Osteocyte (in vitro differentiated cells): ENCODE results near the gene B3GALT6. TPM values are rescaled to one million over a fixed set of nuclear protein-coding genes. Genes with fewer than 3 reads are reported as not detected.

ENCODE experiments used
- DNase-seq: peaks from one replicate; pipeline ENCODE4 v3.0.0; 2021; ENCODE audit warnings: mixed read lengths; ENCODE audit not compliant: unreplicated experiment; ENCODE audit errors: extremely low spot score
- H3K27ac Mint-ChIP-seq: one replicate; pipeline ENCODE4 v1.8.0; 2021; ENCODE audit warnings: mild to moderate bottlenecking, mixed read lengths; ENCODE audit not compliant: unreplicated experiment
- H3K27me3 Mint-ChIP-seq: one replicate; pipeline ENCODE4 v1.8.0; 2021; ENCODE audit warnings: mixed read lengths; ENCODE audit not compliant: unreplicated experiment
- H3K36me3 Mint-ChIP-seq: one replicate; pipeline ENCODE4 v1.8.0; 2021; ENCODE audit warnings: mixed read lengths; ENCODE audit not compliant: unreplicated experiment
- H3K4me1 Mint-ChIP-seq: one replicate; pipeline ENCODE4 v1.8.0; 2021; ENCODE audit warnings: mixed read lengths; ENCODE audit not compliant: unreplicated experiment
- H3K4me3 Mint-ChIP-seq: one replicate; pipeline ENCODE4 v1.8.0; 2021; ENCODE audit warnings: mild to moderate bottlenecking, moderate library complexity, mixed read lengths; ENCODE audit not compliant: unreplicated experiment
- H3K9me3 Mint-ChIP-seq: one replicate; pipeline ENCODE4 v1.8.0; 2021; ENCODE audit warnings: mixed read lengths; ENCODE audit not compliant: unreplicated experiment
- CTCF ChIP-seq: fragments of 200-600 bp; sonication (generic); IDR thresholded peaks from 2 replicates; pipeline ENCODE4 v1.5.0; 2021; ENCODE audit warnings: antibody characterized with exemption, mild to moderate bottlenecking, moderate library complexity
- total RNA-seq: library from RNA; stranded (reverse); gene quantifications from 2 replicates; pipeline ENCODE4 v1.2.1, GENCODE V29; 2021

B3GALT6 gene
- total RNA-seq, 1 donor from 2014 or later: 38.6 TPM

GRCh38 chr1:1272341-1273208 lies 40.5 kb downstream of the B3GALT6 start:
- TF ChIP-seq CTCF: no peak
- Mint-ChIP-seq H3K4me1 (peaks cover 29% of the 10 kb centered on the region), H3K36me3 (peaks cover 5% of the 10 kb centered on the region), H3K27me3 (no peaks in the 10 kb centered on the region), H3K4me3 (peak overlapping the region; percentile 83), H3K9me3 (no peaks in the 10 kb centered on the region), H3K27ac (peak overlapping the region; percentile 79)
- no peak for DNase-seq

- TF ChIP-seq CTCF: no peak
- Mint-ChIP-seq H3K4me3 (peak overlapping the region; percentile 83), H3K4me1 (peaks cover 29% of the 10 kb centered on the region), H3K9me3 (no peaks in the 10 kb centered on the region), H3K27ac (peak overlapping the region; percentile 79), H3K36me3 (peaks cover 5% of the 10 kb centered on the region), H3K27me3 (no peaks in the 10 kb centered on the region)
- DNase-seq: no peak
Observed at GRCh38 chr1:1273209-1273511, 41.1 kb downstream of the B3GALT6 start.

GRCh38 chr1:1273512-1274298 lies 41.7 kb downstream of the B3GALT6 start, which contains the start of gene UBE2J2:
UBE2J2 (minus strand) TSS chr1:1273854; CDS start chr1:1267992, 5,862 bp downstream.
- H3K4me1 Mint-ChIP-seq: peaks cover 29% of the 10 kb centered on the region

GRCh38 chr1:1274299-1274930 lies 42.4 kb downstream of the B3GALT6 start:
- no peak for TF ChIP-seq CTCF
- Mint-ChIP-seq H3K4me1 (peaks cover 29% of the 10 kb centered on the region), H3K27ac (peak overlapping the region; percentile 31), H3K9me3 (no peaks in the 10 kb centered on the region), H3K36me3 (peaks cover 5% of the 10 kb centered on the region), H3K4me3 (peak overlapping the region; percentile 65), H3K27me3 (no peaks in the 10 kb centered on the region)
- no peak for DNase-seq

More at GRCh38 chr1:1273512-1274298, 41.7 kb downstream of the B3GALT6 start, which contains the start of gene UBE2J2:
- Mint-ChIP-seq H3K9me3 (no peaks in the 10 kb centered on the region), H3K27me3 (no peaks in the 10 kb centered on the region), H3K36me3 (peaks cover 5% of the 10 kb centered on the region), H3K4me3 (peak within 1 kb of the TSS; percentile 83), H3K27ac (peak within 1 kb of the TSS; percentile 79)
- DNase-seq: peak; percentile 97
- no peak for TF ChIP-seq CTCF
